ENCODE results near the gene UBL5.

DNA sequence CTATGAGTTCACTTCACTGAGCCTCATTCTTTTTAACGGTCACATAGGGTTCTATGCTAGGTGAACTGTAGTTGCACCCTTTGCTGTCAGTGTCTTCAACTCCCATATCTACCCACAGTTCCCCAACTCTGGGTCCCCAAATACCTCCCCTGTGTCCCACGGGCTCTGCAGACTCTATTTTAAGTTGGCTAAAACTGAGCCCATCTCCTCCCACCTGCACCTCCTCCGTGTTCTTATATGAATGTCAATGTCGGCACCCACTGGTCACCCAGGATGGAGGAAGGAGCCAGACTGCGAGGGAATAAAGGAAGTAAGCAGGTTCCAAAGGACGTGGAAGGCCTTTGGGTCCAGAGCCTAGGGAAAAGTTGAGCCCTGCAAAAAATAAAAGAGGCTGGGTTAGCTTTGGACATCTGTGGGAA, 6.6 kb downstream of the UBL5 start:
- TF ChIP-seq ELF4 (IDR thresholded peaks at IDR 0.05) (no peak), FOXK2 (IDR thresholded peaks at IDR 0.05) (no peak), BHLHE40 (IDR thresholded peaks at IDR 0.05; ENCODE audit: borderline replicate concordance) (no peak), SUZ12 (IDR thresholded peaks at IDR 0.05) (no peak), FOXM1 (IDR thresholded peaks at IDR 0.05; ENCODE audit: borderline replicate concordance) (no peak), L3MBTL2 (conservative IDR thresholded peaks at IDR 0.05) (no peak), FOXA1 (IDR thresholded peaks at IDR 0.05) (no peak), ZNF384 (IDR thresholded peaks at IDR 0.05) (no peak)
- TF ChIP-seq, protein P1, sequence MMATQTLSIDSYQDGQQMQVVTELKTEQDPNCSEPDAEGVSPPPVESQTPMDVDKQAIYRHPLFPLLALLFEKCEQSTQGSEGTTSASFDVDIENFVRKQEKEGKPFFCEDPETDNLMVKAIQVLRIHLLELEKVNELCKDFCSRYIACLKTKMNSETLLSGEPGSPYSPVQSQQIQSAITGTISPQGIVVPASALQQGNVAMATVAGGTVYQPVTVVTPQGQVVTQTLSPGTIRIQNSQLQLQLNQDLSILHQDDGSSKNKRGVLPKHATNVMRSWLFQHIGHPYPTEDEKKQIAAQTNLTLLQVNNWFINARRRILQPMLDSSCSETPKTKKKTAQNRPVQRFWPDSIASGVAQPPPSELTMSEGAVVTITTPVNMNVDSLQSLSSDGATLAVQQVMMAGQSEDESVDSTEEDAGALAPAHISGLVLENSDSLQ (IDR thresholded peaks at IDR 0.05), result no peak

Data from HEK293T (cell line).